Measurements from ENCODE around the gene TMEM81. TPM values are rescaled to one million over a fixed set of nuclear protein-coding genes. Genes with fewer than 3 reads are reported as not detected.

Gene TMEM81
- polyA plus RNA-seq, 3 donors = 0.17 to 1.5 (median 0.36) TPM

DNA sequence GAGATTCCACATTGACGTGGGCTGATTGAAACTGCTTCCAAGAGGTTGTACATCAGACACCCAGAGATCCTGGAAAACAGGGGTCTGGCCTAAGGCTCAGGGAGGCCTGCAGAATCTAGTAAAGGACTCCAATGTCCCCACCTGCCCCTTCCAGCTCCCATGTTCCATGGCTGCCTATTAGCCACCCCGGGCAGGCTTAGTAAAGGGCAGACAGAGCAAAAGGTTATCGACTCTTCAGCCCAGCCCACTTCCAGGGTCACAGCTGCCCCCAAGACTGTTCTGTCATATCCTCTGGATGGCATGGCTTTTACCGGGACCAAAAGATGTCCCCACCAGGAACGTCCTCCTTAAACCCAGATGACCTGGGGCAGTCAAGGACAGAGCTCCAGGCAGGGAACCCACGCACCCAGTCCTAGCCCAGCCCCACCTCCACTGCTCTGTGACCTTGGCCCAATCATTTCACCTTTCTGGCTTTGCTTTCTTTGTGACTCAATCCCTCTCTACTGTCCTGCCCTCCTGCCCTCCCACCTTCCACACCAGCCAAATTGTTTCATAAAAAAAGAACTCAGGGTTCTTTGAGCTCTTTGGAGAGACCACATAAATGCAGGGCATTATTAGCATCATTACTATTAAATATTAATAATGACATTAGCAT, 46.0 kb downstream of the TMEM81 start:
- Histone ChIP-seq H3K9me3 (replicated peaks in 1 of 2; ENCODE audit: control insufficient read depth in 1 of 2, insufficient read depth in 1 of 2, low read length in 2 of 2) (no peaks in the 10 kb centered on the region), H3K27ac (ENCODE audit: low read depth in 1 of 2, low read length in 2 of 2) (no peak overlapping the region), H3K4me1 (ENCODE audit: control insufficient read depth in 1 of 2, insufficient read depth in 2 of 2, low read length in 2 of 2) (no peaks in the 10 kb centered on the region), H3K36me3 (replicated peaks in 1 of 2; ENCODE audit: control insufficient read depth in 1 of 2, insufficient read depth in 2 of 2, low read length in 2 of 2) (no peaks in the 10 kb centered on the region), H2AFZ (ENCODE audit: insufficient read depth, low read depth, low read length, poor library complexity, severe bottlenecking) (no peak overlapping the region), H3K4me2 (replicated peaks; ENCODE audit: extremely low read depth, low read length, poor library complexity, severe bottlenecking) (no peak overlapping the region), H3K27me3 (ENCODE audit: control insufficient read depth in 2 of 2, insufficient read depth in 2 of 2, low read length in 2 of 2) (peaks cover 7 to 18% of the 10 kb centered on the region in 2 donors), H3K4me3 (replicated peaks in 1 of 3; ENCODE audit: low read depth in 2 of 3, low read length in 3 of 3) (no peak overlapping the region), H3K79me2 (ENCODE audit: insufficient read depth, low read length) (no peaks in the 10 kb centered on the region), H4K20me1 (ENCODE audit: insufficient read depth, low read length) (no peaks in the 10 kb centered on the region), H3K9ac (ENCODE audit: insufficient read depth, low read length, poor library complexity, severe bottlenecking) (no peak overlapping the region)
- intact Hi-C loops (cut with micrococcal nuclease) = no loop called here
- H3K27ac Mint-ChIP-seq = no peak overlapping the region
- H3K4me1 Mint-ChIP-seq = no peaks in the 10 kb centered on the region
- DNase-seq = no peak
- 96% methylated on average over 6 of the region's 6 CpGs for WGBS (ENCODE audit: insufficient coverage)
- H3K4me3 Mint-ChIP-seq = no peak overlapping the region
- TF ChIP-seq, protein P1, sequence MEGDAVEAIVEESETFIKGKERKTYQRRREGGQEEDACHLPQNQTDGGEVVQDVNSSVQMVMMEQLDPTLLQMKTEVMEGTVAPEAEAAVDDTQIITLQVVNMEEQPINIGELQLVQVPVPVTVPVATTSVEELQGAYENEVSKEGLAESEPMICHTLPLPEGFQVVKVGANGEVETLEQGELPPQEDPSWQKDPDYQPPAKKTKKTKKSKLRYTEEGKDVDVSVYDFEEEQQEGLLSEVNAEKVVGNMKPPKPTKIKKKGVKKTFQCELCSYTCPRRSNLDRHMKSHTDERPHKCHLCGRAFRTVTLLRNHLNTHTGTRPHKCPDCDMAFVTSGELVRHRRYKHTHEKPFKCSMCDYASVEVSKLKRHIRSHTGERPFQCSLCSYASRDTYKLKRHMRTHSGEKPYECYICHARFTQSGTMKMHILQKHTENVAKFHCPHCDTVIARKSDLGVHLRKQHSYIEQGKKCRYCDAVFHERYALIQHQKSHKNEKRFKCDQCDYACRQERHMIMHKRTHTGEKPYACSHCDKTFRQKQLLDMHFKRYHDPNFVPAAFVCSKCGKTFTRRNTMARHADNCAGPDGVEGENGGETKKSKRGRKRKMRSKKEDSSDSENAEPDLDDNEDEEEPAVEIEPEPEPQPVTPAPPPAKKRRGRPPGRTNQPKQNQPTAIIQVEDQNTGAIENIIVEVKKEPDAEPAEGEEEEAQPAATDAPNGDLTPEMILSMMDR (IDR thresholded peaks at IDR 0.05) = no peak
- H3K9me3 Mint-ChIP-seq = peaks cover 0 to 3% (median 1%) of the 10 kb centered on the region in 7 donors
- H3K36me3 Mint-ChIP-seq = no peaks in the 10 kb centered on the region
- H3K27me3 Mint-ChIP-seq (ENCODE audit: low read depth in 3 of 3) = peaks cover 23 to 32% (median 28%) of the 10 kb centered on the region in 3 donors

DNA sequence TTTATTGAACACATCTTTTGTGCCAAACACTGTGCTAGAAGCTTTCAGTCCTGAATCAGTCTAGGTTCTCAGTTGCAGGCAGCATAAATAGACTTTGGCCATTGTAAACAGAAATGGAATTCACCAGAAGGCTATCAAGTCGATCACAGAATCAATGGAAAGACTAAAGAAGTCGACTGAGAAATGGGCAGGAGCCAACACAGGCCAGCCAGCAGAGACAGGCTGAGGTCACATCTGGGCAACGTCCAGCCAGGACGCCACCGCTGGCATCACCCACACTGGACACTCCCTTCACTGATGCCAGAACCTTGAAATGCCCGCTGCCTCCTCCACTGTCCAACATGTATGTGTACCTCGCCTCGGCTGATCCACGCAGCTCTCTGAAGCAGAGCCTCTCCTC, 46.7 kb downstream of the TMEM81 start:
- Mint-ChIP-seq H3K36me3 (no peaks in the 10 kb centered on the region), H3K27me3 (ENCODE audit: low read depth in 3 of 3) (peaks cover 20 to 29% (median 24%) of the 10 kb centered on the region in 3 donors)

More for the DNA sequence above, 46.7 kb downstream of the TMEM81 start:
- DNase-seq = no peak
- H3K79me2 ChIP-seq (ENCODE audit: insufficient read depth, low read length) = no peaks in the 10 kb centered on the region
- H4K20me1 ChIP-seq (ENCODE audit: insufficient read depth, low read length) = no peaks in the 10 kb centered on the region
- no peak overlapping the region for H3K27ac ChIP-seq (ENCODE audit: low read depth in 1 of 2, low read length in 2 of 2)
- Mint-ChIP-seq H3K9me3 (peaks cover 0 to 3% (median 1%) of the 10 kb centered on the region in 7 donors), H3K4me3 (no peak overlapping the region), H3K27ac (no peak overlapping the region), H3K4me1 (no peaks in the 10 kb centered on the region)
- no peaks in the 10 kb centered on the region for H3K9me3 ChIP-seq (replicated peaks in 1 of 2; ENCODE audit: control insufficient read depth in 1 of 2, insufficient read depth in 1 of 2, low read length in 2 of 2)
- no peaks in the 10 kb centered on the region for H3K4me1 ChIP-seq (ENCODE audit: control insufficient read depth in 1 of 2, insufficient read depth in 2 of 2, low read length in 2 of 2)
- no peak overlapping the region for H2AFZ ChIP-seq (ENCODE audit: insufficient read depth, low read depth, low read length, poor library complexity, severe bottlenecking)
- TF ChIP-seq, protein P1 (IDR thresholded peaks at IDR 0.05) = no peak
- H3K9ac ChIP-seq (ENCODE audit: insufficient read depth, low read length, poor library complexity, severe bottlenecking) = no peak overlapping the region
- WGBS (ENCODE audit: insufficient coverage) = 85% methylated on average over 5 of the region's 9 CpGs
- no peaks in the 10 kb centered on the region for H3K36me3 ChIP-seq (replicated peaks in 1 of 2; ENCODE audit: control insufficient read depth in 1 of 2, insufficient read depth in 2 of 2, low read length in 2 of 2)
- no peak overlapping the region for H3K4me2 ChIP-seq (replicated peaks; ENCODE audit: extremely low read depth, low read length, poor library complexity, severe bottlenecking)
- H3K27me3 ChIP-seq (ENCODE audit: control insufficient read depth in 2 of 2, insufficient read depth in 2 of 2, low read length in 2 of 2) = peaks cover 3 to 12% of the 10 kb centered on the region in 2 donors
- intact Hi-C loops (cut with micrococcal nuclease) = no loop called here
- no peak overlapping the region for H3K4me3 ChIP-seq (replicated peaks in 1 of 3; ENCODE audit: low read depth in 2 of 3, low read length in 3 of 3)

Other genes starting within 250 kb of the TMEM81 start
- under 1 TPM in 1 of 3 donors, not detected in 2; 0.08 TPM for gene NFASC, start 213.6 kb downstream of the TMEM81 start, polyA plus RNA-seq
- not detected for gene CNTN2, start 41.2 kb downstream of the TMEM81 start, polyA plus RNA-seq
- gene RBBP5, start 37.5 kb upstream of the TMEM81 start, polyA plus RNA-seq = 10 to 100 TPM in 1 of 3 donors, 1 to 10 TPM in 2; 4.9 to 10.2 (median 8.1) TPM
- 1 to 10 TPM; 2.9 to 6.5 (median 3.8) TPM for gene DSTYK, start 127.2 kb upstream of the TMEM81 start, polyA plus RNA-seq
- gene TMCC2, start 143.5 kb upstream of the TMEM81 start, polyA plus RNA-seq = under 1 TPM in 2 of 3 donors, not detected in 1; 0.16 to 0.27 TPM
- 10 to 100 TPM in 2 of 3 donors, 1 to 10 TPM in 1; 9.1 to 44.9 (median 21.9) TPM for gene NUAK2, start 237.3 kb upstream of the TMEM81 start, polyA plus RNA-seq

All from CD14-positive monocyte (primary cell).